ENCODE measurements around the gene PATL2.

DNA sequence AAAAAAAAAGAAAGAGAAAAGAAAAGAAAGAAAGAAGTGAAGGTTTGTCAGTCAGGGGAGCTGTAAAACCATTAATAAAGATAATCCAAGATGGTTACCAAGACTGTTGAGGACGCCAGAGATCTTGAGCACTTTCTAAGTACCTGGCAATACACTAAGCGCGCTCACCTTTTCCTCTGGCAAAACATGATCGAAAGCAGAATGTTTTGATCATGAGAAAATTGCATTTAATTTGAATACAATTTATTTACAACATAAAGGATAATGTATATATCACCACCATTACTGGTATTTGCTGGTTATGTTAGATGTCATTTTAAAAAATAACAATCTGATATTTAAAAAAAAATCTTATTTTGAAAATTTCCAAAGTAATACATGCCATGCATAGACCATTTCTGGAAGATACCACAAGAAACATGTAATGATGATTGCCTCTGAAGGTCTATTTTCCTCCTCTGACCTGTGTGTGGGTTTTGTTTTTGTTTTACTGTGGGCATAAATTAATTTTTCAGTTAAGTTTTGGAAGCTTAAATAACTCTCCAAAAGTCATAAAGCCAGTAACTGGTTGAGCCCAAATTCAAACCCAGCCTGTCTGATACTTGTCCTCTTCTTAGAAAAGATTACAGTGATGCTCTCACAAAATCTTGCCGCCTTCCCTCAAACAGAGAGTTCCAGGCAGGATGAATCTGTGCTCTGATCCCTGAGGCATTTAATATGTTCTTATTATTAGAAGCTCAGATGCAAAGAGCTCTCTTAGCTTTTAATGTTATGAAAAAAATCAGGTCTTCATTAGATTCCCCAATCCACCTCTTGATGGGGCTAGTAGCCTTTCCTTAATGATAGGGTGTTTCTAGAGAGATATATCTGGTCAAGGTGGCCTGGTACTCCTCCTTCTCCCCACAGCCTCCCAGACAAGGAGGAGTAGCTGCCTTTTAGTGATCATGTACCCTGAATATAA is 2.2 kb upstream of the PATL2 start:
- TF ChIP-seq, protein P1, sequence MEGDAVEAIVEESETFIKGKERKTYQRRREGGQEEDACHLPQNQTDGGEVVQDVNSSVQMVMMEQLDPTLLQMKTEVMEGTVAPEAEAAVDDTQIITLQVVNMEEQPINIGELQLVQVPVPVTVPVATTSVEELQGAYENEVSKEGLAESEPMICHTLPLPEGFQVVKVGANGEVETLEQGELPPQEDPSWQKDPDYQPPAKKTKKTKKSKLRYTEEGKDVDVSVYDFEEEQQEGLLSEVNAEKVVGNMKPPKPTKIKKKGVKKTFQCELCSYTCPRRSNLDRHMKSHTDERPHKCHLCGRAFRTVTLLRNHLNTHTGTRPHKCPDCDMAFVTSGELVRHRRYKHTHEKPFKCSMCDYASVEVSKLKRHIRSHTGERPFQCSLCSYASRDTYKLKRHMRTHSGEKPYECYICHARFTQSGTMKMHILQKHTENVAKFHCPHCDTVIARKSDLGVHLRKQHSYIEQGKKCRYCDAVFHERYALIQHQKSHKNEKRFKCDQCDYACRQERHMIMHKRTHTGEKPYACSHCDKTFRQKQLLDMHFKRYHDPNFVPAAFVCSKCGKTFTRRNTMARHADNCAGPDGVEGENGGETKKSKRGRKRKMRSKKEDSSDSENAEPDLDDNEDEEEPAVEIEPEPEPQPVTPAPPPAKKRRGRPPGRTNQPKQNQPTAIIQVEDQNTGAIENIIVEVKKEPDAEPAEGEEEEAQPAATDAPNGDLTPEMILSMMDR (IDR thresholded peaks at IDR 0.05) = no peak
- TF ChIP-seq ZFX (IDR thresholded peaks at IDR 0.05; ENCODE audit: borderline replicate concordance) = no peak
